ENCODE measurements around the gene SAMMSON. TPM values are rescaled to one million over a fixed set of nuclear protein-coding genes. Genes with fewer than 3 reads are reported as not detected.

SAMMSON gene
- total and polyA plus RNA-seq, 9 of the 15 experiments (the other 6 are each of a cell fraction or from before 2014, with no cell fraction given), result 0.65 to 4.4 (median 1.9) TPM

GRCh38 chr3:70108546-70108945 is 109.0 kb downstream of the SAMMSON start:
- Histone ChIP-seq H3K27ac (ENCODE audit: extremely low read depth, low read depth, low read length) (no peak overlapping the region), H2AFZ (ENCODE audit: low read depth, low read length) (no peak overlapping the region), H3K9me3 (replicated peaks; ENCODE audit: control insufficient read depth, insufficient read depth, low read depth, low read length) (no peaks in the 10 kb centered on the region), H3K27me3 (ENCODE audit: control insufficient read depth in 2 of 2, insufficient read depth in 2 of 2, low read length in 2 of 2) (no peaks in the 10 kb centered on the region), H3K9ac (ENCODE audit: insufficient read depth in 1 of 2, low read depth in 2 of 2, low read length in 2 of 2) (no peak overlapping the region), H3K79me2 (ENCODE audit: control insufficient read depth, insufficient read depth, low read length) (no peaks in the 10 kb centered on the region), H3K9me1 (ENCODE audit: control insufficient read depth, insufficient read depth, low read length) (no peaks in the 10 kb centered on the region), H3K4me3 (no peak overlapping the region), H4K20me1 (replicated peaks; ENCODE audit: control insufficient read depth, insufficient read depth, low read length) (no peaks in the 10 kb centered on the region), H3K36me3 (ENCODE audit: control insufficient read depth, insufficient read depth, low read length) (no peaks in the 10 kb centered on the region), H3K4me2 (ENCODE audit: insufficient read depth, low read length) (no peak overlapping the region), H3K4me1 (replicated peaks in 1 of 2; ENCODE audit: control insufficient read depth in 2 of 2, insufficient read depth in 2 of 2, low read length in 2 of 2) (no peaks in the 10 kb centered on the region)
- TF ChIP-seq CBFA2T3 (IDR thresholded peaks at IDR 0.05), result no peak
- no peak for TF ChIP-seq E2F5 (CRISPR knock-in tag; IDR thresholded peaks at IDR 0.05)
- no peak for TF ChIP-seq KAT8 (IDR thresholded peaks at IDR 0.05; ENCODE audit: low read depth)
- no peak for TF ChIP-seq NBN (IDR thresholded peaks at IDR 0.05; ENCODE audit: low read depth)
- no peak for TF ChIP-seq HMG20A (CRISPR knock-in tag; conservative IDR thresholded peaks at IDR 0.05)
- no peak for TF ChIP-seq CHD7 (IDR thresholded peaks at IDR 0.05; ENCODE audit: low read depth, low read length)
- CTCF ChIA-PET (ENCODE audit: low intra/inter-chr PET ratio), result no interaction called here
- in situ Hi-C loops (cut with MboI), result no loop called here
- intact Hi-C loops (cut with micrococcal nuclease), result loop anchor here (2.0 kb wide), 1 partner anchor 44 kb away; no protein-coding TSS in a partner anchor
- no TSS peak for BruUV-seq (replicated peaks)
- FAIRE-seq, result no peak
- DNase-seq (ENCODE audit: extremely low read depth in 1 of 4, low spot score in 3 of 4), result no peak
- no peak for ATAC-seq
- WGBS (ENCODE audit: insufficient coverage, low coverage, missing lambda C conversion rate), result 24% methylated on average over 2 of the region's 3 CpGs
- POLR2A ChIA-PET, result interaction anchor here (0.7 to 2.2 kb wide), 2 partner anchors 12 to 574 kb away, joined by 4 to 10 read pairs; no protein-coding TSS in a partner anchor

Measured in K562 (cell line).